ENCODE data around the gene PPM1F. TPM values are rescaled to one million over a fixed set of nuclear protein-coding genes. Genes with fewer than 3 reads are reported as not detected.

Gene PPM1F
- total RNA-seq, 1 donor from 2014 or later, result 49.8 TPM

GRCh38 chr22:21961886-21962654, 9.4 kb upstream of the PPM1F start:
- no peaks in the 10 kb centered on the region for H3K9me3 Mint-ChIP-seq
- TF ChIP-seq, protein P1, sequence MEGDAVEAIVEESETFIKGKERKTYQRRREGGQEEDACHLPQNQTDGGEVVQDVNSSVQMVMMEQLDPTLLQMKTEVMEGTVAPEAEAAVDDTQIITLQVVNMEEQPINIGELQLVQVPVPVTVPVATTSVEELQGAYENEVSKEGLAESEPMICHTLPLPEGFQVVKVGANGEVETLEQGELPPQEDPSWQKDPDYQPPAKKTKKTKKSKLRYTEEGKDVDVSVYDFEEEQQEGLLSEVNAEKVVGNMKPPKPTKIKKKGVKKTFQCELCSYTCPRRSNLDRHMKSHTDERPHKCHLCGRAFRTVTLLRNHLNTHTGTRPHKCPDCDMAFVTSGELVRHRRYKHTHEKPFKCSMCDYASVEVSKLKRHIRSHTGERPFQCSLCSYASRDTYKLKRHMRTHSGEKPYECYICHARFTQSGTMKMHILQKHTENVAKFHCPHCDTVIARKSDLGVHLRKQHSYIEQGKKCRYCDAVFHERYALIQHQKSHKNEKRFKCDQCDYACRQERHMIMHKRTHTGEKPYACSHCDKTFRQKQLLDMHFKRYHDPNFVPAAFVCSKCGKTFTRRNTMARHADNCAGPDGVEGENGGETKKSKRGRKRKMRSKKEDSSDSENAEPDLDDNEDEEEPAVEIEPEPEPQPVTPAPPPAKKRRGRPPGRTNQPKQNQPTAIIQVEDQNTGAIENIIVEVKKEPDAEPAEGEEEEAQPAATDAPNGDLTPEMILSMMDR (conservative IDR thresholded peaks at IDR 0.05), result no peak

DNA sequence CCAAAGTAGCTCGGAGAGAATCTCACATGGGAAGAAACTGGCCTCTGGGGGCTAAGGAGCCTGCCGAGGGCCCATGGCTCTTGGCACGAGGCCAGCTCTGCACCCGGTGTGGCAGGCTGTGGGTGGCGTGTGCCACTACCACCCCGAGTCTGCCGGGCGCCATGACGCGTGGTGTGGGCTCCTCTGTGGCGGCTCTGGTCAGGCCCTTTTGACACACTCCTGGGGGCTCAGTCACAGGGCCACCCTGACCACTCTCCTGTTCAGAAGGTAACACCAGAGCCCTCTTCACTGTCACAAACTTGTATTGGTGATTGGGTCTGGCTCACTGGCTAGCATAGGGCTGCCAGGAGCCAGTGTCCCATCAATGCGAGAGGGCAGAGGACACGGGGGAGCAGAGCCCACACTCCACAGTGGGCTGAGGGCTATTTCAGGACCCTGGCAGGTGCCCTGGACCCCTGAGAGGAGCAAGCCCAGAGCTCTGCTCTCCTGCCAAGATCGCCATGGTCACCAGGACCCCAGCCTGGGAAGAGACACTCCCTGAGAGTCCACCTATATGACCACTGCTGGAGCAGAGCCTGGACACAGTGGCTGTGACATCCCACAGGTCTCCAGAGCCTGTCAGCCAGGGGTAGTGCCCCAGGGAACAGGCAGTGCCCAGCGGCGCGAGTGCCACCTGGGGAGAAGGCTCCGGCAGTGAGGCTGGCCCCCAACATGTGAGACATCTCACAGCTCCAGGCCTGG, 8.6 kb upstream of the PPM1F start:
- no peaks in the 10 kb centered on the region for H3K9me3 Mint-ChIP-seq
- DNase-seq (ENCODE audit: low read depth, low spot score), result no peak
- no peaks in the 10 kb centered on the region for H3K27me3 Mint-ChIP-seq (ENCODE audit: low read depth)
- TF ChIP-seq, protein P1 (conservative IDR thresholded peaks at IDR 0.05), result no peak
- H3K27ac Mint-ChIP-seq (ENCODE audit: unreplicated experiment), result no peak overlapping the region
- H3K36me3 Mint-ChIP-seq (ENCODE audit: low read depth), result peaks cover 3% of the 10 kb centered on the region
- no peak overlapping the region for H3K4me3 Mint-ChIP-seq
- H3K4me1 Mint-ChIP-seq, result no peaks in the 10 kb centered on the region

More at GRCh38 chr22:21961886-21962654, 9.4 kb upstream of the PPM1F start:
- peaks cover 3% of the 10 kb centered on the region for H3K36me3 Mint-ChIP-seq (ENCODE audit: low read depth)
- H3K27me3 Mint-ChIP-seq (ENCODE audit: low read depth), result no peaks in the 10 kb centered on the region
- H3K27ac Mint-ChIP-seq (ENCODE audit: unreplicated experiment), result no peak overlapping the region
- no peak for DNase-seq (ENCODE audit: low read depth, low spot score)
- no peak overlapping the region for H3K4me3 Mint-ChIP-seq
- H3K4me1 Mint-ChIP-seq, result no peaks in the 10 kb centered on the region

DNA sequence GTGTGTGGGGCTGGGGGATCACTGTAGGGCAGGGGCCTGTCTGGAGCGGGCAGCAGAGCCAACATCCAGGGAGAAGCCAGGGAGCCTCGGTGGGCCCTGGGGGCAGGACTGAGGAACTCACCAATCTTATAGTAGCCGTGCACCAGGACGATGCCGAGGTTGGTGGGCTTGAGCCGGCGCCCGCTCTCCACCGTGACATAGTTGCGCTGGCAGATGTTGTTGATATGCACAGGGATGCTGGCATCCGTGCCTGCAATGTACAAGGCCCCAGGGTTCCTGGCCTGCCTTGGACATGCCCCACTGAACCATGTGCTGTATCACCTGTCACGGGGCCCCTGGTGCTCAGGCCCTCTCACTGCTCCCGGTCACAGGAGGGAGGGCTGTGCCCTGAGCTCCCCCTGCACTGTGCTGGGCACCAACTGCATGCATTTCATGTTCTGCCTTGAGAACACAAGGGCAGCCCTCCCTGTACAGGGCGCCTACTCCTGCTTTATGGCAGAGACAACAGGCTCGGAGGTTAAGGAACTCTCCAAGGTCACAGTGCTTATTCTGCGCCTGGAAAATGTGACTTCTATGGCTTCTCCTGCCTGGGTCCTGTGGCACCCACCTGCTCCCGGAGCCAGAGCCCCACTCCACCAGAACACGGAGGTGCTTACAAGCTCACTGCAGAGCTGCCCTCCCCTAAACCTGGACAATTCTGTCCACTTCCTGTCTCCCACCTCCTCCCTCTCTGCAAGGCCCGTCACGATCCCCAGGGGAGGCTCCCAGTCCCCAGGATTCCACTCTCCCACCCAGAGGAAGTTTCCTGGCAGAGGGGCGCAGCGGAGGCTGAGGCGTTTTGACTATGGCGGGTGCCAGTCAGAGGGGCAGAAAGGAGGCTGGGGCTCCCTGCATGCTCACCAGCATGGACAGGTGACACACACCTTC, 7.8 kb upstream of the PPM1F start:
- Mint-ChIP-seq H3K27me3 (ENCODE audit: low read depth) (no peaks in the 10 kb centered on the region), H3K4me3 (no peak overlapping the region), H3K9me3 (no peaks in the 10 kb centered on the region), H3K27ac (ENCODE audit: unreplicated experiment) (no peak overlapping the region), H3K4me1 (no peaks in the 10 kb centered on the region), H3K36me3 (ENCODE audit: low read depth) (peaks cover 3% of the 10 kb centered on the region)
- TF ChIP-seq, protein P1 (conservative IDR thresholded peaks at IDR 0.05), result no peak
- DNase-seq (ENCODE audit: low read depth, low spot score), result no peak

DNA sequence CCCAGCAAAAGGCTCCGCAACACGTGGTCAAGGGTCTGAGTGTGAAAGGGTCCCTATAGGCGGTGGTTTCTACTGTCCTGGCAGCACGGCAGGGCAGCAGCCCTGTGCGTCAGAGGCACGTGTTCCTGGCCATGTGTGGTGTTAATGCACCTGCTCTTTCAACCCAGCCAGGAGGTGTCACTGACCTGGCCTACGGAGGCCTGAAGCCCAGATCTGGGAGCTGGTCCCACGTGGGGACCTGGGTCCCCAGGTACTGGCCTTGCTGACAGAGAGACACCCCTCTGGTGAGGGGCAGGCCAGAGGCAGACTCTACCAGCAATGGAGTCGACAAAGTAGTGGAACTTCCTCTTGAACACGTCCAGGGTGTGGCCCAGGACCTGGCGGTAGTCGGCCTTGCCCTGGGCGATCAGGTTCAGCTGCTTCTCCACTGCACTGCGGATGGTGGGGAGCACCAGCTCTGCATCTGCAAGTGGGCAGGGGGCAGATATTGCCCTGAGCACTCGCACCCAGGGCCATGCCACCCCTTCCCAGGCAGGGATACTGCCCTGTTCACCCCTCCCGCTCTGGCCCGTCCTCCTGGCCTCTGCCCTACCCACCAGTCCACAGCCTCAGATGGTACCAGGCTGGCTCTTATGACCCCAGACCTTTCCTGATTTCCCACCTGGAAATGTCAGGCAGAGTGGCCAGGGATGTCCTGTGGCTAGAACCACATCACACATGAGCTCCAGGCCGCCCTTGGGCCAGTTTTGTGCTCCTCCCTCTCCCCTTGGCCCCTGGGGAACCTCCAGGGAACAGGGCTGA, 6.8 kb upstream of the PPM1F start:
- Mint-ChIP-seq H3K4me1 (no peaks in the 10 kb centered on the region), H3K27ac (ENCODE audit: unreplicated experiment) (no peak overlapping the region), H3K9me3 (no peaks in the 10 kb centered on the region), H3K27me3 (ENCODE audit: low read depth) (no peaks in the 10 kb centered on the region), H3K36me3 (ENCODE audit: low read depth) (no peaks in the 10 kb centered on the region), H3K4me3 (no peak overlapping the region)
- TF ChIP-seq, protein P1 (conservative IDR thresholded peaks at IDR 0.05), result no peak
- no peak for DNase-seq (ENCODE audit: low read depth, low spot score)
